OCI-LY7 (cell line): ENCODE data around the gene ENOX1. TPM values are rescaled to one million over a fixed set of nuclear protein-coding genes. Genes with fewer than 3 reads are reported as not detected.

Experiments used
- BruUV-seq: library from RNA; stranded (reverse); fragments of 400-500 nt; replicated peaks from 2 replicates; lab custom pipeline; 2021; lab: Mats Ljungman, UMichigan
- CTCF ChIA-PET: fragments of 300-600 bp; sonication (Branson Sonifier 250); formaldehyde crosslinking; loops from one replicate; lab custom pipeline; 2022; ENCODE audit warnings: antibody characterized with exemption; ENCODE audit not compliant: unreplicated experiment; lab: Charles Lee
- POLR2A ChIA-PET: fragments of 300-600 bp; sonication (Branson Sonifier 250); formaldehyde crosslinking; loops from one replicate; lab custom pipeline; 2022; ENCODE audit warnings: antibody characterized with exemption; lab: Charles Lee
- DNase-seq: peaks from one replicate; pipeline ENCODE4 v3.0.0-alpha.2; 2015; ENCODE audit warnings: low spot score
- H2AFZ ChIP-seq: fragments of 200-600 bp; sonication (generic), shearing (Covaris generic); 2 replicates; pipeline ENCODE4 v1.6.1; 2014; ENCODE audit warnings: mild to moderate bottlenecking, antibody characterized with exemption, low read length, moderate library complexity
- H3K27ac ChIP-seq: fragments of 200-600 bp; sonication (generic); 2 replicates; pipeline ENCODE4 v1.5.1; 2014; ENCODE audit warnings: mixed run types, low read depth, mild to moderate bottlenecking, moderate library complexity, low read length, inconsistent platforms; ENCODE audit not compliant: poor library complexity, severe bottlenecking
- H3K36me3 ChIP-seq: fragments of 200-600 bp; sonication (generic); 2 replicates; pipeline ENCODE4 v1.6.1; 2014; ENCODE audit warnings: mild to moderate bottlenecking, antibody characterized with exemption, low read length, moderate library complexity, mixed read lengths; ENCODE audit not compliant: insufficient read depth
- H3K4me1 ChIP-seq: fragments of 200-600 bp; sonication (generic); 2 replicates; pipeline ENCODE4 v1.5.1; 2014; ENCODE audit warnings: mild to moderate bottlenecking, low read length; ENCODE audit not compliant: insufficient read depth, poor library complexity, severe bottlenecking
- H3K4me2 ChIP-seq: fragments of 200-600 bp; sonication (generic); 2 replicates; pipeline ENCODE4 v1.6.1; 2014; ENCODE audit warnings: mild to moderate bottlenecking, low read length
- H3K4me3 ChIP-seq: fragments of 200-600 bp; sonication (generic); 2 replicates; pipeline ENCODE4 v1.5.1; 2014; ENCODE audit warnings: mild to moderate bottlenecking, low read depth, low read length; ENCODE audit not compliant: poor library complexity, severe bottlenecking
- H3K79me2 ChIP-seq: fragments of 200-600 bp; sonication (generic); 2 replicates; pipeline ENCODE4 v1.6.1; 2016; ENCODE audit warnings: low read depth, mild to moderate bottlenecking, low read length, moderate library complexity, mixed read lengths; ENCODE audit not compliant: insufficient read depth
- H3K9me2 ChIP-seq: fragments of 200-600 bp; sonication (generic); 2 replicates; pipeline ENCODE4 v1.6.1; 2016; ENCODE audit warnings: mild to moderate bottlenecking, low read length, mixed read lengths; ENCODE audit not compliant: insufficient read depth
- H3K9me3 ChIP-seq: fragments of 200-600 bp; sonication (generic); 2 replicates; pipeline ENCODE4 v1.6.1; 2014; ENCODE audit warnings: mild to moderate bottlenecking, mixed run types, low read length, mixed read lengths
- H4K20me1 ChIP-seq: fragments of 200-600 bp; sonication (generic); 2 replicates; pipeline ENCODE4 v1.6.1; 2014; ENCODE audit warnings: mild to moderate bottlenecking, antibody characterized with exemption, low read length, moderate library complexity, mixed read lengths; ENCODE audit not compliant: insufficient read depth
- EZH2phosphoT487 ChIP-seq: fragments of 200-600 bp; sonication (generic); IDR thresholded peaks from 2 replicates; pipeline ENCODE4 v1.6.1; 2018; ENCODE audit warnings: low read depth, borderline replicate concordance, mild to moderate bottlenecking, mixed run types, antibody characterized with exemption, low read length, moderate library complexity, mixed read lengths
- intact Hi-C: fragments of 100-400 bp; cut with micrococcal nuclease; formaldehyde crosslinking; loops from one replicate; pipeline ENCODE4 v1.10.0; 2022; ENCODE audit not compliant: unreplicated experiment
- total RNA-seq, 2 experiments: library from RNA; depleted of rRNA in 1 of 2; stranded (reverse); fragments of >200 nt in 1 of 2; shearing (Covaris generic) in 1 of 2; gene quantifications; 2 replicates each; pipeline ENCODE4 v1.2.3, GENCODE V29; 2014 to 2022
- TF ChIP-seq, protein P1 (sequence below): fragments of 200-600 bp; sonication (generic); conservative IDR thresholded peaks from 2 replicates; pipeline ENCODE4 v1.5.1; 2014; ENCODE audit warnings: mild to moderate bottlenecking, antibody characterized with exemption, low read length, moderate library complexity, mixed read lengths

The ENOX1 gene
- total RNA-seq, 2 experiments from 2014 or later = 0.03 TPM; not detected in 1

- no peak overlapping the region for H3K4me2 ChIP-seq
- TF ChIP-seq, protein P1, sequence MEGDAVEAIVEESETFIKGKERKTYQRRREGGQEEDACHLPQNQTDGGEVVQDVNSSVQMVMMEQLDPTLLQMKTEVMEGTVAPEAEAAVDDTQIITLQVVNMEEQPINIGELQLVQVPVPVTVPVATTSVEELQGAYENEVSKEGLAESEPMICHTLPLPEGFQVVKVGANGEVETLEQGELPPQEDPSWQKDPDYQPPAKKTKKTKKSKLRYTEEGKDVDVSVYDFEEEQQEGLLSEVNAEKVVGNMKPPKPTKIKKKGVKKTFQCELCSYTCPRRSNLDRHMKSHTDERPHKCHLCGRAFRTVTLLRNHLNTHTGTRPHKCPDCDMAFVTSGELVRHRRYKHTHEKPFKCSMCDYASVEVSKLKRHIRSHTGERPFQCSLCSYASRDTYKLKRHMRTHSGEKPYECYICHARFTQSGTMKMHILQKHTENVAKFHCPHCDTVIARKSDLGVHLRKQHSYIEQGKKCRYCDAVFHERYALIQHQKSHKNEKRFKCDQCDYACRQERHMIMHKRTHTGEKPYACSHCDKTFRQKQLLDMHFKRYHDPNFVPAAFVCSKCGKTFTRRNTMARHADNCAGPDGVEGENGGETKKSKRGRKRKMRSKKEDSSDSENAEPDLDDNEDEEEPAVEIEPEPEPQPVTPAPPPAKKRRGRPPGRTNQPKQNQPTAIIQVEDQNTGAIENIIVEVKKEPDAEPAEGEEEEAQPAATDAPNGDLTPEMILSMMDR = no peak
- TF ChIP-seq EZH2phosphoT487 = no peak
- H2AFZ ChIP-seq = no peak overlapping the region
- no peak overlapping the region for H3K4me3 ChIP-seq
- ChIA-PET CTCF (no interaction called here), POLR2A (no interaction called here)
- BruUV-seq = no TSS peak
- DNase-seq = no peak
- no peaks in the 10 kb centered on the region for H3K36me3 ChIP-seq
- intact Hi-C loops = no loop called here
- H3K9me3 ChIP-seq = no peaks in the 10 kb centered on the region
- no peaks in the 10 kb centered on the region for H4K20me1 ChIP-seq
- no peaks in the 10 kb centered on the region for H3K4me1 ChIP-seq
- H3K27ac ChIP-seq = no peak overlapping the region
- no peaks in the 10 kb centered on the region for H3K9me2 ChIP-seq
- H3K79me2 ChIP-seq = no peaks in the 10 kb centered on the region
Observed at GRCh38 chr13:43405457-43405856, 381.3 kb downstream of the ENOX1 start.

- Histone ChIP-seq H3K27ac (no peak overlapping the region), H4K20me1 (no peaks in the 10 kb centered on the region), H3K4me2 (no peak overlapping the region), H3K9me3 (no peaks in the 10 kb centered on the region), H3K4me3 (no peak overlapping the region), H3K79me2 (no peaks in the 10 kb centered on the region), H3K4me1 (no peaks in the 10 kb centered on the region), H2AFZ (no peak overlapping the region), H3K9me2 (no peaks in the 10 kb centered on the region), H3K36me3 (no peaks in the 10 kb centered on the region)
- no TSS peak for BruUV-seq
- CTCF ChIA-PET = no interaction called here
- TF ChIP-seq EZH2phosphoT487 = no peak
- TF ChIP-seq, protein P1 = no peak
- no peak for DNase-seq
- POLR2A ChIA-PET = no interaction called here
- intact Hi-C loops = no loop called here
Observed at GRCh38 chr13:43402380-43402779, 384.4 kb downstream of the ENOX1 start.

- H3K27ac ChIP-seq = no peak overlapping the region
- no peak overlapping the region for H3K4me2 ChIP-seq
- H3K9me3 ChIP-seq = no peaks in the 10 kb centered on the region
- H2AFZ ChIP-seq = no peak overlapping the region
- ChIA-PET POLR2A (interaction anchor here (1.0 kb wide), 1 partner anchor 12 kb away, joined by 3 read pairs; no protein-coding TSS in a partner anchor), CTCF (no interaction called here)
- no peaks in the 10 kb centered on the region for H3K4me1 ChIP-seq
- DNase-seq = no peak
- no peak overlapping the region for H3K4me3 ChIP-seq
- no peaks in the 10 kb centered on the region for H3K9me2 ChIP-seq
- no peaks in the 10 kb centered on the region for H4K20me1 ChIP-seq
- BruUV-seq = no TSS peak
- TF ChIP-seq EZH2phosphoT487 = no peak
- TF ChIP-seq, protein P1 = no peak
- no peaks in the 10 kb centered on the region for H3K79me2 ChIP-seq
- H3K36me3 ChIP-seq = no peaks in the 10 kb centered on the region
- intact Hi-C loops = no loop called here
Observed at GRCh38 chr13:43401361-43401760, 385.4 kb downstream of the ENOX1 start.
